ENCODE measurements around the gene MGAT4A.
A peak's percentile ranks its signal among the peaks of the same experiment; 100 is the strongest.

The MGAT4A gene

DNA sequence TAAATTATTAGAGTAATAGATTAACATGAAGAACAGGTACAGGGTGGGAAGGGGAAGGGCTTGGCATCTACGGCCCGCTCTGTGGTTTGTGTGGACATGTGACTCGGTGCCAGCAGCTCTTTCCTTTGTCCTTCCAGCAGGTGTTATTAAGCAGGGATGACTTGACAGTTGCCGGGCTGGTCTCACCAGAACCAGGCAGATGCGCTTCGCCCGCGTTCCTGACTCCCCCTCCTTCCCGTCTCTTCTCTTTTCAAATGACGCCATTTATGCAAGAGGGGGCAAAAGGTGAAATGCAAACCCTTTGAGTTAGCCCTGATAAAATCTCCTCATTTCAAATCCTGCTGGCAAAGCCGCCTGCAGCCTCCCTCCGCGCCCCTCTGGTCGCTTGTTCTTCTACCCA is 38.9 kb upstream of the MGAT4A start:
- Histone ChIP-seq H2AFZ (ENCODE audit: low read length) (no peak overlapping the region), H3F3A (ENCODE audit: low read depth) (0 out of 2 replicates have a peak, but pooled peaks cover 11% of the 10 kb centered on the region), H4K20me1 (ENCODE audit: insufficient read depth, low read length, poor library complexity, severe bottlenecking) (no peaks in the 10 kb centered on the region), H3K36me3 (ENCODE audit: insufficient read depth, low read length) (no peaks in the 10 kb centered on the region), H3K4me1 (ENCODE audit: insufficient read depth, low read length, poor library complexity, severe bottlenecking) (peaks cover 67% of the 10 kb centered on the region), H3K79me2 (ENCODE audit: insufficient read depth, low read length) (no peaks in the 10 kb centered on the region), H3K9ac (ENCODE audit: low read depth, low read length, poor library complexity, severe bottlenecking) (no peak overlapping the region), H3K4me3 (ENCODE audit: low read length, poor library complexity, severe bottlenecking) (no peak overlapping the region), H3K27me3 (ENCODE audit: insufficient read depth, low read length, poor library complexity, severe bottlenecking) (no peaks in the 10 kb centered on the region), H3K9me3 (ENCODE audit: insufficient read depth, low read depth, low read length) (no peaks in the 10 kb centered on the region), H3K9me2 (replicated peaks; ENCODE audit: low read depth, low read length) (no peaks in the 10 kb centered on the region), H3K4me2 (ENCODE audit: low read depth, low read length, poor library complexity, severe bottlenecking) (peak overlapping the region; percentile 50)
- TF ChIP-seq, protein P1, sequence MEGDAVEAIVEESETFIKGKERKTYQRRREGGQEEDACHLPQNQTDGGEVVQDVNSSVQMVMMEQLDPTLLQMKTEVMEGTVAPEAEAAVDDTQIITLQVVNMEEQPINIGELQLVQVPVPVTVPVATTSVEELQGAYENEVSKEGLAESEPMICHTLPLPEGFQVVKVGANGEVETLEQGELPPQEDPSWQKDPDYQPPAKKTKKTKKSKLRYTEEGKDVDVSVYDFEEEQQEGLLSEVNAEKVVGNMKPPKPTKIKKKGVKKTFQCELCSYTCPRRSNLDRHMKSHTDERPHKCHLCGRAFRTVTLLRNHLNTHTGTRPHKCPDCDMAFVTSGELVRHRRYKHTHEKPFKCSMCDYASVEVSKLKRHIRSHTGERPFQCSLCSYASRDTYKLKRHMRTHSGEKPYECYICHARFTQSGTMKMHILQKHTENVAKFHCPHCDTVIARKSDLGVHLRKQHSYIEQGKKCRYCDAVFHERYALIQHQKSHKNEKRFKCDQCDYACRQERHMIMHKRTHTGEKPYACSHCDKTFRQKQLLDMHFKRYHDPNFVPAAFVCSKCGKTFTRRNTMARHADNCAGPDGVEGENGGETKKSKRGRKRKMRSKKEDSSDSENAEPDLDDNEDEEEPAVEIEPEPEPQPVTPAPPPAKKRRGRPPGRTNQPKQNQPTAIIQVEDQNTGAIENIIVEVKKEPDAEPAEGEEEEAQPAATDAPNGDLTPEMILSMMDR (conservative IDR thresholded peaks at IDR 0.05; ENCODE audit: low read length): no peak
- TF ChIP-seq EZH2phosphoT487 (IDR thresholded peaks at IDR 0.05; ENCODE audit: borderline replicate concordance): no peak

DNA sequence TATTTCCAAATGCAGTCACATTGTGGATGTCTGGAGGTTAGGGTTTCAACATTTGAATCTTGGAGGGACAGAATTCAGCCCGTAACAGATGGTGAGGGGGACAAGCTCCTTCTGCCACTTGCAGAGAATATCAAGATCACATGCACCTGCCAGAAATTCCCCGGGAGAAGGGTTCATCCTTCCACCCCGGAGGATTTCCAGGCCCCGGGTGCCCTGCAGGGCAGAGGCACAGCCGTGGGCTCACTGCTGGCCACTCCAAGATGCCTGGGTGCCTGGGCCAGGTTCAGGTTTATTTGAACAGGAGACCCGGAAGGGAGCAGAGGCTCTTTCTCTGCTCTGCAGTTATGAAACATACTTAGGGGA is 38.2 kb upstream of the MGAT4A start:
- Histone ChIP-seq H3F3A (ENCODE audit: low read depth) (0 out of 2 replicates have a peak, but pooled peaks cover 11% of the 10 kb centered on the region), H3K79me2 (ENCODE audit: insufficient read depth, low read length) (no peaks in the 10 kb centered on the region), H3K4me2 (ENCODE audit: low read depth, low read length, poor library complexity, severe bottlenecking) (peak overlapping the region; percentile 50), H3K9ac (ENCODE audit: low read depth, low read length, poor library complexity, severe bottlenecking) (no peak overlapping the region), H3K9me2 (replicated peaks; ENCODE audit: low read depth, low read length) (no peaks in the 10 kb centered on the region), H3K4me3 (ENCODE audit: low read length, poor library complexity, severe bottlenecking) (no peak overlapping the region), H3K9me3 (ENCODE audit: insufficient read depth, low read depth, low read length) (no peaks in the 10 kb centered on the region), H3K36me3 (ENCODE audit: insufficient read depth, low read length) (no peaks in the 10 kb centered on the region), H2AFZ (ENCODE audit: low read length) (no peak overlapping the region), H3K4me1 (ENCODE audit: insufficient read depth, low read length, poor library complexity, severe bottlenecking) (peaks cover 72% of the 10 kb centered on the region), H3K27me3 (ENCODE audit: insufficient read depth, low read length, poor library complexity, severe bottlenecking) (no peaks in the 10 kb centered on the region), H4K20me1 (ENCODE audit: insufficient read depth, low read length, poor library complexity, severe bottlenecking) (no peaks in the 10 kb centered on the region)
- TF ChIP-seq EZH2phosphoT487 (IDR thresholded peaks at IDR 0.05; ENCODE audit: borderline replicate concordance): no peak
- TF ChIP-seq, protein P1 (conservative IDR thresholded peaks at IDR 0.05; ENCODE audit: low read length): no peak

DNA sequence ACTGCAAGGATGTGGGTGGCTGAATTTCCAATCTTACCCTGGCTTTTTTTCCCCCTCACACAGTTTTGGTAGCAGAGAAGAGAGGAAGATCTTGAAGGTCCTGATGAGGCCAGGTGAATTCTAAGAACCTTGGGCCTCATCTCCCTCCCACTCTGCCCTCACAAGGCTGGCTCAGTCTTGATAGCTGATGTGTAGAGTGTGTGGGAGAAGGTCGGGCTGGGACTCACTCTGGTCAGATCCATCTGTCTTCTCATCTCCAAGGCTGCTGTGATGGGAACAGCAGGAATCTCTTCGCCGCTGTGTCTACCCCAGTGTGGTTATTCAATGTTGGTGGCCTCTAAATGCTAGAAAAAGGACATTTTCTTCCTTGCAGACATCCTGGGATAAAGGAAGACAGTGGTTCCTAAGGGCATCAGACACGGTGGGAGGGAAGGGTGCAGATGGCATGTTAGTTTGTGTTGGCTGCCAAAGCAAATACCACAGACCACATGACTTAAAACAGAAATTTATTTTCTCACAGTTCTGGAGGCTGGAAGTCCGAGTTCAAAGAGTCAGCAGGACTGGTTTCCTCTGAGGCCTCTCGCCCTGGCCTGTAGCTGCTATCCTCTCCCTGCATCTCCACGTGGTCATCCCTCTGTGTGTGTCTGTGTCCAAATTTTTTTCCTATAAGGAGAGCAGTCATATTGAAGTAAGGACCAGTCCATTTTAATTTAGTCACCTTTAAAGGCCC is 37.6 kb upstream of the MGAT4A start:
- Histone ChIP-seq H3K9ac (ENCODE audit: low read depth, low read length, poor library complexity, severe bottlenecking) (peak overlapping the region; percentile 3), H3K4me2 (ENCODE audit: low read depth, low read length, poor library complexity, severe bottlenecking) (peak overlapping the region; percentile 50), H3F3A (ENCODE audit: low read depth) (0 out of 2 replicates have a peak, but pooled peaks cover 11% of the 10 kb centered on the region), H3K9me2 (replicated peaks; ENCODE audit: low read depth, low read length) (no peaks in the 10 kb centered on the region), H2AFZ (ENCODE audit: low read length) (no peak overlapping the region), H3K27me3 (ENCODE audit: insufficient read depth, low read length, poor library complexity, severe bottlenecking) (no peaks in the 10 kb centered on the region), H3K9me3 (ENCODE audit: insufficient read depth, low read depth, low read length) (no peaks in the 10 kb centered on the region), H3K4me3 (ENCODE audit: low read length, poor library complexity, severe bottlenecking) (no peak overlapping the region), H3K4me1 (ENCODE audit: insufficient read depth, low read length, poor library complexity, severe bottlenecking) (peaks cover 77% of the 10 kb centered on the region), H4K20me1 (ENCODE audit: insufficient read depth, low read length, poor library complexity, severe bottlenecking) (no peaks in the 10 kb centered on the region), H3K79me2 (ENCODE audit: insufficient read depth, low read length) (no peaks in the 10 kb centered on the region), H3K36me3 (ENCODE audit: insufficient read depth, low read length) (no peaks in the 10 kb centered on the region)
- TF ChIP-seq EZH2phosphoT487 (IDR thresholded peaks at IDR 0.05; ENCODE audit: borderline replicate concordance): no peak
- TF ChIP-seq, protein P1 (conservative IDR thresholded peaks at IDR 0.05; ENCODE audit: low read length): no peak

Measured in Loucy (cell line).